ENCODE results near the gene MCTP1. TPM values are rescaled to one million over a fixed set of nuclear protein-coding genes. Genes with fewer than 3 reads are reported as not detected.
A peak's percentile ranks its signal among the peaks of the same experiment; 100 is the strongest.
"Not testable (repeated sequence)": the region's sequence is repeated elsewhere in the genome, so short reads cannot be mapped to it uniquely, and the experiment has no call there.

Gene MCTP1
- total RNA-seq, 4 donors from 2014 or later, result 28.7 to 117 (median 48.2) TPM

DNA sequence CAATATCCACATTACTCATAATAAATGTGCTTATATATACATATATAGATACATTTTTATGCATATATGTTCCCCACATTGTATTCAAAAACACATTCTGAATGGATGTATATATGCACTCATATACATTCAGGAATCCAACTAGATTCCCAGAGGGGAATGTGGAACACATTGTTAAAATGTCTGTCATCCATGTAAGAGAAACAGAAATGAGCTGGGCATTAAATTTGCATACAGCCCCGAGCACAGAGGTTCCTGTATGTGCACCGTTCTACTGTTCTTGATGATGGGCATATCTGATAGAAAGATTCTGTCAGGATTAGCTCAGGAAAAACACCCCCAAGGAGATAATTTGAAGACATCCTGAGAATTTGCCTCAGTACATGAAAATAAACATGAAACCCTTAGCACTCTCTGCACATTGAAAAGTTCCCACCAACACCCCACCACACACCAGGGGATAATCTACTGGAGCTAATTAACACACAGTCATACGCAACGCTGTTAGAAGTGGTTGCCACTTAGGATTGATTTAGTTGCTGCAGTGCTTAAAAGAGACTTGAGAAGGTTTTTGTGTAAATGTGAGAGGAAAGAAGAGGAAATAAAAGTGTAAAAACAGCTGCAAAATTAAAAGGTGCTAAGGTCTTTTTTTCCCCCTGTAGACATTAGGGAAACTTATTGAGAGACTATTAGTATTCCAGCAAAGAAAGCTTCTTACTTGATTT, 443.1 kb downstream of the MCTP1 start:
- Histone ChIP-seq H3K4me3 (no peak overlapping the region), H3K4me1 (no peaks in the 10 kb centered on the region), H3K27ac (no peak overlapping the region), H3K27me3 (no peaks in the 10 kb centered on the region), H3K36me3 (no peaks in the 10 kb centered on the region), H3K9me3 (no peaks in the 10 kb centered on the region)
- DNase-seq (ENCODE audit: low spot score in 2 of 2), result no peak
- TF ChIP-seq, protein P1, sequence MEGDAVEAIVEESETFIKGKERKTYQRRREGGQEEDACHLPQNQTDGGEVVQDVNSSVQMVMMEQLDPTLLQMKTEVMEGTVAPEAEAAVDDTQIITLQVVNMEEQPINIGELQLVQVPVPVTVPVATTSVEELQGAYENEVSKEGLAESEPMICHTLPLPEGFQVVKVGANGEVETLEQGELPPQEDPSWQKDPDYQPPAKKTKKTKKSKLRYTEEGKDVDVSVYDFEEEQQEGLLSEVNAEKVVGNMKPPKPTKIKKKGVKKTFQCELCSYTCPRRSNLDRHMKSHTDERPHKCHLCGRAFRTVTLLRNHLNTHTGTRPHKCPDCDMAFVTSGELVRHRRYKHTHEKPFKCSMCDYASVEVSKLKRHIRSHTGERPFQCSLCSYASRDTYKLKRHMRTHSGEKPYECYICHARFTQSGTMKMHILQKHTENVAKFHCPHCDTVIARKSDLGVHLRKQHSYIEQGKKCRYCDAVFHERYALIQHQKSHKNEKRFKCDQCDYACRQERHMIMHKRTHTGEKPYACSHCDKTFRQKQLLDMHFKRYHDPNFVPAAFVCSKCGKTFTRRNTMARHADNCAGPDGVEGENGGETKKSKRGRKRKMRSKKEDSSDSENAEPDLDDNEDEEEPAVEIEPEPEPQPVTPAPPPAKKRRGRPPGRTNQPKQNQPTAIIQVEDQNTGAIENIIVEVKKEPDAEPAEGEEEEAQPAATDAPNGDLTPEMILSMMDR (IDR thresholded peaks at IDR 0.05), result no peak
- TF ChIP-seq POLR2A (IDR thresholded peaks at IDR 0.05) (no peak), EP300 (IDR thresholded peaks at IDR 0.05) (no peak)
- 61 to 69% methylated on average over 4 of the region's 4 CpGs for WGBS, 2 donors

DNA sequence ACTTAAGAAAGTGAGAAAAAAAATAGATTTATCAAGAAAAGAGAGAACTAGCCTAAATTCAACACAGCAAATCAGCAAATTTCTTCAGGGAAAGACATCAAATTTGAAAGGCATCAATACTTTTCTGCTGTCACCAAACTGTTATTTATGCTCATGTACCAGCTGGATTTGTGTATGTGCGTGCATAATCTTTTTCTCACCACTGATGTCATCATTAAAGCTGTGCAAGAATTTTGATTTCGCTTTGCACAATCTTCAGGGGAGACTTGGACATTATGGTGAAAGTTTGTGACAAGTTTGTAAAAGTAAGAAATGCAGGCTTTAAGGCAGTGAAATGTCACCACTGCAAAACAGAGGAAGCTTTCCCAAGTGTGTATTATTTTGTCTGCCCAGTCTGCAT, 451.0 kb downstream of the MCTP1 start:
- no peaks in the 10 kb centered on the region for H3K27me3 ChIP-seq
- WGBS, 2 donors, result 58 to 59% methylated on average over 2 of the region's 2 CpGs
- TF ChIP-seq EP300 (IDR thresholded peaks at IDR 0.05), result no peak
- TF ChIP-seq, protein P1 (IDR thresholded peaks at IDR 0.05), result no peak
- TF ChIP-seq POLR2A (IDR thresholded peaks at IDR 0.05), result no peak
- peaks cover 0 to 5% (median 0%) of the 10 kb centered on the region in 3 donors for H3K36me3 ChIP-seq
- H3K9me3 ChIP-seq, result no peaks in the 10 kb centered on the region
- H3K27ac ChIP-seq, result no peak overlapping the region
- DNase-seq (ENCODE audit: low spot score in 2 of 2), result no peak
- H3K4me3 ChIP-seq, result no peak overlapping the region
- no peaks in the 10 kb centered on the region for H3K4me1 ChIP-seq

DNA sequence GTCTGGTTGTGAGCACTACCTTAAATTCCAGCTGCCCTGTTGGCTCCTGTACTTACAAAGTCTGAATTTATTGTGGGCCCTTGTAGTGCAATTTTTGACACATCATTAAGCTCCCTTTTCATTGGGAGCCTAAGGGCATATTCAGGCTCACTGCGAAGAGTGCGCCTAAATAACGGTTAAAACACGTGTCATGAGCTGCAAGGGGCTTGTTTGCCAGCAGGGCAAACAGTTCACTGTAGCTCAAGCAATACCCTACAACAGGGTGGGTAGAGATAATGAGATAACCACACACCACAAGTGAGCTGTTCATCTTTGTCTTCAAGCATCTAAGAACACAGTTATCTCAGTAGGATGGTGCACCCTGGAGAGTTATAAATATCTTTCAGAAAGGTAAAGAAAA, 452.2 kb downstream of the MCTP1 start:
- Histone ChIP-seq H3K36me3 (peaks cover 0 to 5% (median 0%) of the 10 kb centered on the region in 3 donors), H3K27ac (no peak overlapping the region), H3K27me3 (no peaks in the 10 kb centered on the region), H3K9me3 (no peaks in the 10 kb centered on the region), H3K4me1 (no peaks in the 10 kb centered on the region), H3K4me3 (no peak overlapping the region)
- TF ChIP-seq POLR2A (IDR thresholded peaks at IDR 0.05) (no peak), EP300 (IDR thresholded peaks at IDR 0.05) (no peak)
- TF ChIP-seq, protein P1 (IDR thresholded peaks at IDR 0.05), result no peak
- no peak for DNase-seq (ENCODE audit: low spot score in 2 of 2)
- WGBS, 2 donors, result 68 to 69% methylated on average over 4 of the region's 4 CpGs

DNA sequence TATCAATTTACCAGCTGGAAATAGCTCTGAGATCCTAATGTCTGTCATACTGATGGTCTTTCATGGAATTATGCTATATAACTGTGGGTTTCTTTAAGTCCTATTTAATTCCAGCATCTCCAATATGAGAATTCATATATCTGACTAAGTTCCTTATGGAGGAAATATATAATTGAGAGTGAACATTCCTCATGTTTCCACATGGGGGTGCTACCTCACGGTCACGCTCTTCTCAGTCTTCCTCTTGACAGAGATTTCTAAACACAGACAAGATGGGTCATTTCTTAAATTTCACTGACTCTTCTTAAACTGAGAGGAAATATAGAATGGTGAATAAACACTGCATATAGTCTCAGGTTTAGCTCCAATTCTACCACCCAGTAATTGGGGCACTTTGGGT, 454.4 kb downstream of the MCTP1 start:
- no peaks in the 10 kb centered on the region for H3K9me3 ChIP-seq
- H3K4me3 ChIP-seq, result no peak overlapping the region
- H3K27me3 ChIP-seq, result no peaks in the 10 kb centered on the region
- 33 to 36% methylated on average over 2 of the region's 2 CpGs for WGBS, 2 donors
- no peak for DNase-seq (ENCODE audit: low spot score in 2 of 2)
- peaks cover 0 to 5% (median 0%) of the 10 kb centered on the region in 3 donors for H3K36me3 ChIP-seq
- no peak overlapping the region for H3K27ac ChIP-seq
- H3K4me1 ChIP-seq, result no peaks in the 10 kb centered on the region
- TF ChIP-seq, protein P1 (IDR thresholded peaks at IDR 0.05), result peak; percentile 19 to 48 (median 25)
- TF ChIP-seq POLR2A (IDR thresholded peaks at IDR 0.05), result no peak

DNA sequence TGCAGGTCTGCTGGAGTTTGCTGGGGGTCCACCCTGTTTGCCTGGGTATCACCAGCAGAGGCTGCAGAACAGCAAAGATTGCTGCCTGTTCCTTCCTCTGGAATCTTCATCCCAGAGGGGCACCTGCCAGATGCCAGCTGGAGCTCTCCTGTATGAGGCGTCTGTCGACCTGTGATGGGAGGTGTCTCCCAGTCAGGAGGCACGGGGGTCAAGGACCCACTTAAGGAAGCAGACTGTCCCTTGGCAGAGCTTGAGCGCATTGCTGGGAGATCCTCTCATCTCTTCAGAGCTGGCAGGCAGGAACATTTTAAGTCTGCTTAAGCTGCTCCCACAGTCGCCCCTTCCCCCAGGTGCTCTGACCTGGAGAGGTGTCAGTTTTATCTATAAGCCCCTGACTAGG, 456.7 kb downstream of the MCTP1 start:
- not testable (repeated sequence) for H3K4me3 ChIP-seq; H3K27ac ChIP-seq; H3K9me3 ChIP-seq; H3K4me1 ChIP-seq; H3K36me3 ChIP-seq; H3K27me3 ChIP-seq; DNase-seq (ENCODE audit: low spot score in 2 of 2)
- 91 to 93% methylated on average over 5 of the region's 5 CpGs for WGBS, 2 donors

Measured in tibial nerve (tissue), 4 donors.